A673 (cell line): ENCODE data around the gene TRMT61A.

Experiments
- EZH2 ChIP-seq: fragments of 200-600 bp; sonication (generic); IDR thresholded peaks from 2 replicates; pipeline ENCODE4 v1.6.1; 2017; ENCODE audit warnings: borderline replicate concordance, low read depth, mild to moderate bottlenecking, mixed read lengths, antibody characterized with exemption, low read length; ENCODE audit not compliant: poor library complexity, severe bottlenecking
- TF ChIP-seq, protein P1 (sequence below): fragments of 300-800, 200-600 bp; sonication (generic); conservative IDR thresholded peaks from 2 replicates; pipeline ENCODE4 v1.5.1; 2017; ENCODE audit warnings: low read depth, mild to moderate bottlenecking, antibody characterized with exemption, low read length, moderate library complexity, mixed read lengths

DNA sequence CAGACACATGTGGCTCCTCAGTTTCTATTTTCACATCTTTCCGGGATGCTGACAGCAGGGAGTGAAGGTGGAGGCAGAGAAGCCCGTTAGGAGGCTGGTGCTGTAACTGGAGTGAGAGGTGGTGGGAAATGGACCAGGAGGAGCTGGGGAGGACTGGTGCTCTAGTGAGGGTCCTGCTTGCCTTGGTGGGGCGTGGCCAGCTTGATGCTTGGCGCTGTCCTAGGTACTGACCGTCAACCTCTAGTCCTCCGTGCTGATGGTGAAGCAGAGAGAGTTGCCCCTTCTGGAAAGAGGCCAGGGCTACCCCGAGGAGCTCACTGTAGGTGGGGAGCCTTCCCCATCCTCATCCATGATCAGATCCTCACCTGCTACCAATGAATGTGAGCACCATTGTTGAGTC, 1.4 kb downstream of the TRMT61A start:
- TF ChIP-seq, protein P1, sequence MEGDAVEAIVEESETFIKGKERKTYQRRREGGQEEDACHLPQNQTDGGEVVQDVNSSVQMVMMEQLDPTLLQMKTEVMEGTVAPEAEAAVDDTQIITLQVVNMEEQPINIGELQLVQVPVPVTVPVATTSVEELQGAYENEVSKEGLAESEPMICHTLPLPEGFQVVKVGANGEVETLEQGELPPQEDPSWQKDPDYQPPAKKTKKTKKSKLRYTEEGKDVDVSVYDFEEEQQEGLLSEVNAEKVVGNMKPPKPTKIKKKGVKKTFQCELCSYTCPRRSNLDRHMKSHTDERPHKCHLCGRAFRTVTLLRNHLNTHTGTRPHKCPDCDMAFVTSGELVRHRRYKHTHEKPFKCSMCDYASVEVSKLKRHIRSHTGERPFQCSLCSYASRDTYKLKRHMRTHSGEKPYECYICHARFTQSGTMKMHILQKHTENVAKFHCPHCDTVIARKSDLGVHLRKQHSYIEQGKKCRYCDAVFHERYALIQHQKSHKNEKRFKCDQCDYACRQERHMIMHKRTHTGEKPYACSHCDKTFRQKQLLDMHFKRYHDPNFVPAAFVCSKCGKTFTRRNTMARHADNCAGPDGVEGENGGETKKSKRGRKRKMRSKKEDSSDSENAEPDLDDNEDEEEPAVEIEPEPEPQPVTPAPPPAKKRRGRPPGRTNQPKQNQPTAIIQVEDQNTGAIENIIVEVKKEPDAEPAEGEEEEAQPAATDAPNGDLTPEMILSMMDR: no peak
- no peak for TF ChIP-seq EZH2
